GM04504 (cell line): Measurements from ENCODE around the gene CSGALNACT2.
"Not testable (repeated sequence)": the region's sequence is repeated elsewhere in the genome, so short reads cannot be mapped to it uniquely, and the experiment has no call there.

Source experiments
- DNase-seq: peaks from one replicate; pipeline ENCODE4 v3.0.0-alpha.2; 2012; ENCODE audit warnings: low read depth

CSGALNACT2 gene

GRCh38 chr10:43125274-43125845, 12.9 kb upstream of the CSGALNACT2 start:
- DNase-seq = no peak

GRCh38 chr10:43125881-43126731, 12.1 kb upstream of the CSGALNACT2 start:
- no peak for DNase-seq

- no peak for DNase-seq
These were observed 11.4 kb upstream of the CSGALNACT2 start for GRCh38 chr10:43126759-43127424.

GRCh38 chr10:43127442-43127841, 10.8 kb upstream of the CSGALNACT2 start:
- no peak for DNase-seq

GRCh38 chr10:43128331-43128730, 9.9 kb upstream of the CSGALNACT2 start:
- no peak for DNase-seq

- DNase-seq = peak; percentile 90
These were observed 9.1 kb upstream of the CSGALNACT2 start for GRCh38 chr10:43128958-43129706.

GRCh38 chr10:43130770-43131171, 7.5 kb upstream of the CSGALNACT2 start:
- DNase-seq = no peak

- DNase-seq = no peak
These were observed 7.0 kb upstream of the CSGALNACT2 start for GRCh38 chr10:43131256-43131655.

- DNase-seq = no peak
These were observed 6.3 kb upstream of the CSGALNACT2 start for GRCh38 chr10:43131906-43132305.

- DNase-seq = no peak
These were observed 5.1 kb upstream of the CSGALNACT2 start for GRCh38 chr10:43132867-43133787.

- no peak for DNase-seq
These were observed 3.9 kb upstream of the CSGALNACT2 start for GRCh38 chr10:43134126-43134905.

GRCh38 chr10:43135064-43135463, 3.2 kb upstream of the CSGALNACT2 start:
- DNase-seq = no peak

GRCh38 chr10:43135656-43136055, 2.6 kb upstream of the CSGALNACT2 start:
- no peak for DNase-seq

GRCh38 chr10:43136432-43136831, 1.8 kb upstream of the CSGALNACT2 start:
- no peak for DNase-seq

GRCh38 chr10:43136995-43137716, 1.1 kb upstream of the CSGALNACT2 start:
- DNase-seq = peak; percentile 28

GRCh38 chr10:43137717-43138020, 576 bp upstream of the CSGALNACT2 start:
- DNase-seq = peak; percentile 46

- DNase-seq = no peak
These were observed 554 bp downstream of the CSGALNACT2 start for GRCh38 chr10:43138757-43139241.

- DNase-seq = no peak
These were observed 3.2 kb downstream of the CSGALNACT2 start for GRCh38 chr10:43141421-43141820.

- no peak for DNase-seq
These were observed 7.1 kb downstream of the CSGALNACT2 start for GRCh38 chr10:43145311-43145710.

- DNase-seq = not testable (repeated sequence)
These were observed 7.7 kb downstream of the CSGALNACT2 start for GRCh38 chr10:43145936-43146335.
